GM19239 (cell line): ENCODE results near the gene TMEM131.
A peak's percentile ranks its signal among the peaks of the same experiment; 100 is the strongest.
"Not testable (repeated sequence)": the region's sequence is repeated elsewhere in the genome, so short reads cannot be mapped to it uniquely, and the experiment has no call there.

ENCODE experiments used
- DNase-seq: peaks from one replicate; pipeline ENCODE4 v3.0.0; 2011; ENCODE audit warnings: low spot score; ENCODE audit not compliant: insufficient read length
- FAIRE-seq: peaks from 2 replicates; lab custom pipeline; 2011; peaks lifted over from hg19 to GRCh38; lab: Jason Lieb, UNC

Gene TMEM131

GRCh38 chr2:97918818-97919217, 76.9 kb downstream of the TMEM131 start:
- FAIRE-seq, result no peak
- DNase-seq, result no peak

- FAIRE-seq, DNase-seq: not testable (repeated sequence)
Observed at GRCh38 chr2:97917668-97918067, 78.1 kb downstream of the TMEM131 start.

DNA sequence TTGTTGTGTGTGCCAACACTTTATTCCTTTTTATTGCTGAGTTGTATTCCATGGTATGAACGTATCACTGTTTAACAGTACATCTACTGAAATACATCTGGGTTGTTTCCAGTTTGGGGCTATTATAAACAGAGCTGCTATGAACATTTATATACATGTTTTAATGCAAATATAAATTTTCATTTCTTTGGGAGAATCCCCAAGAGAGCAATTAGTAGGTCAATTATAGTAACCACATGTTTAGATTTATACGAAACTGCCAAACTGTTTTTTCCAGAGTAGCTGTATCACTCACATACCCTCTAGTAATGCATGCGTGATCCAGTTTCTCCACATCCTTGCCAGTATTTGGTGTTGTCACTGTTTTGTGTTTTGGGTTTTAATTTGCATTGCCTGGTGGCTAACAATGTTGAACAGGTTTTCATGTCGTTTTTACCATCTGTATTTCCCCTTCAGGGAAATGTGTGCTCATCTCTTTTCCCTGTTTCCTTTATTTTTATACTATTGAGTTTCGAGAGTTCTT, 81.0 kb downstream of the TMEM131 start:
- no peak for FAIRE-seq

GRCh38 chr2:97913846-97914245, 81.9 kb downstream of the TMEM131 start:
- DNase-seq (no peak), FAIRE-seq (no peak)

More for the DNA sequence above, 81.0 kb downstream of the TMEM131 start:
- no peak for DNase-seq

DNA sequence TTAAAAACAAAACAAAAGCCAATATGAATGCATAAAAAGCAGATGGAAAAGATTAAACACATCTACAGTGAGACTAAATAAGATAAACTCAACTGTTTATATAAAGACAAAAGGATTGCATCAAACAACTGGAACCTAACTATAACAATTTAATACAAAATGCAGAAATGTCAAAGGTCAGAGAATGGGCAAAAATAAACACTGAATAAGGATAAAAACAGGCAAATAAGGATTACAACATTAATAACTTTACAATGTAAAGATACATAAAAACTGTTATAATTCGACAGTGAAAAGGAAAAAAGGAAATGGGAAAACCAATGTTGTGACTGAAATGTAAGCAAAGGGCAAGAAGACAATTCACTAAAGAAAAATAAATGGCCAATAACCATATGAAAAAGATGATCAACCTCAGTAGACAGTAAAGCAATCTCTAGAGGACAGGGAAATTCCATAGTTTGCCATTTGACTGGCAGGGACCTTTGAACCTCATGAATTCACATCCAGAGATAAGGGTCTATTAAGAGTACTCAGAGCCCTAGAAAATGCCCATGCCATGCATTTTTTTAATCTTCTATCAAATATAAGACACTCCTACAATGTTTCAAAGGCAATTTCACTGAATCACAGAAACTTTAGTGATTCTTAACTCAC, 83.7 kb downstream of the TMEM131 start:
- FAIRE-seq (peak; percentile 62), DNase-seq (no peak)

DNA sequence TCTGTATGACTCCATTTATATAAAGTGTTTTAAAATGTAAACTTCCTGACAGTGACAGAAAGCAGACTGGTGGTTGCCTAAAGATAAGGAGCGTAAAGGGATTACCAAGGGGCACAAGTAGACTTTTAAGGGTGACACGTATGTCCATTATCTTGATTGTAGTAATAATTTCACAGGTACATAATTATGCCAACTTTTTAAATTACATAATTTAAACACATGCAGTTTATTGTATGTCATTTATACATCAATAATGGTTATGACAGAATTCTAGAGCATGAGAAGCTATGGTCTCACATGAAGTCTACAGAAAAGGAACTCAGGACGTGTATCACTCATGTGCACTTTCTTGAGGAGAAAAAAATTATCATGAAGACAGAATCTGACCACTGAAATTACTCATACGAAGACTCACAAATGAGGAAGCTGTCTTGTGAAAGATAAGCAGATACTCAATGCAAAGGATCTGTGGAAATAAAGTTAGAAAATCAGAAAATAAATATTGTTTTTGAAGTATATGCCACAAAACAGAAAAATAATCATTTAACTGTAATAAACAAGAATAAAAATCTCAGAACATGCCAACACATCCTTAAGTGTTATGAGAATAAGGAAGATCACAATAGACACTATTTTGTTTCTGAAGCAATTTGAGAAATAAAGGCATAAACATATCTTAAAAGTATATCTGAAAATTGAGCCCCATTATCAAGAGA, 84.4 kb downstream of the TMEM131 start:
- peak; percentile 77 for FAIRE-seq

GRCh38 chr2:97910403-97911205, 85.1 kb downstream of the TMEM131 start:
- DNase-seq (no peak), FAIRE-seq (no peak)

More for the DNA sequence above, 84.4 kb downstream of the TMEM131 start:
- no peak for DNase-seq

GRCh38 chr2:97908208-97908676, 87.5 kb downstream of the TMEM131 start:
- DNase-seq (no peak), FAIRE-seq (no peak)

- FAIRE-seq (peak; percentile 78), DNase-seq (no peak)
Observed at GRCh38 chr2:97907369-97908100, 88.2 kb downstream of the TMEM131 start.

DNA sequence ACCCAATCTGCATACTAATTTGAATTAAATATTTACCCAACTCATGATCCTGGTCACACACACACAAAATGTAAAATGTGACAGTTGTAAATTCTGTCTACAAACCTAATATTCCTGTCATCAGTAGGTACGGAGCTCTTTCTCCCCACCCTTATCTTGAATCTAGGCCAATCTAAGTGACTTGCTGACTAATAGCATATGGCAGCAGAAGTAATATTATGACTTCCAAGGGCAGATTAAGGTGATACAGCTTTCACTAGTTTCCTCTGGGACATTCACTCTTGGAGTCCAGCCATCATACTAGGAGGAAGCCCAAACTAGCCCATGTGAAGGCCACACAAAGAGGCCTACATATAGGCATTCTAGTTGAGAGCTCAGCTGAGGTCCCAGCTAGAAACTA, 89.4 kb downstream of the TMEM131 start:
- FAIRE-seq, result no peak

GRCh38 chr2:97905294-97905693, 90.5 kb downstream of the TMEM131 start:
- FAIRE-seq (no peak), DNase-seq (no peak)

More for the DNA sequence above, 89.4 kb downstream of the TMEM131 start:
- no peak for DNase-seq

DNA sequence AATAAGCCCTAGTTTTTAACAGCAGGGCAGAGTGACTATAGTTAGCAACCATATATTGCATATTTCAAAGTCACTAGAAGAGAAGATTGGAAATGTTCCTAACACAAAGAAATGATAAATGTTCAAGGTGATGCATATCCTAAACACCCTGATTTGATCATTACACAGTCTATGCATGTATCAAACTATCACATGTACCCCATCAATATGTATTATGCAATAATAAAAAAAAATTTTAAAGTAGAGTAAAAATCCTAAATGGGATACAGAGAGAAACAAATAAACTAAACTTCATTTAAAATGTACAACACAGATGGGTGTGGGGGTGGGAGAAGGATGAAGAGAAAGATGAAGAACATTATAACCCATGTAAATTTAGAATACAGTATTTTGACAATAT, 93.9 kb downstream of the TMEM131 start:
- DNase-seq (no peak), FAIRE-seq (peak; percentile 11)

DNA sequence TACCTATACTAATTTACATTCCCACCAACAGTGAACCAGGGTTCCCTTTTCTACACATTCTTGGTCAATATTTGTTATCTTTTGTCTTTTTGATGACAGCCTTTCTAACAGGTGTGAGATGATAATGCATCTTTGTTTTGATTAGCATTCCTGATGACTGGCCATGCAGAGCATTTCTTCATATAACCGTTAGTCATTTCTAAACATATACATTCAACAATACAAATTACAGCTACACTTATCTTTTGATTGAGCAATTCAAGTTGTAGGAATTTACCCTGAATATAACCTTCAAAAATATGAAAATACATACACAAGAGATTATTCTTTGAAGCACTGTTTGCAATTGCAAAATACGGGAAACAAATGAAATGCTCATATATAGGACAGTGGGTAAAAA, 94.9 kb downstream of the TMEM131 start:
- DNase-seq (no peak), FAIRE-seq (no peak)

- not testable (repeated sequence) for DNase-seq, FAIRE-seq
Observed at GRCh38 chr2:97893042-97893441, 102.7 kb downstream of the TMEM131 start.

GRCh38 chr2:97891611-97892010, 104.1 kb downstream of the TMEM131 start:
- DNase-seq, result no peak
- no peak for FAIRE-seq

- no peak for DNase-seq
- FAIRE-seq, result peak; percentile 18
Observed at GRCh38 chr2:97889156-97889555, 106.6 kb downstream of the TMEM131 start.

- FAIRE-seq, result peak; percentile 66
- no peak for DNase-seq
Observed at GRCh38 chr2:97885841-97886240, 109.9 kb downstream of the TMEM131 start.

- DNase-seq (no peak), FAIRE-seq (no peak)
Observed at GRCh38 chr2:97880334-97880733, 115.4 kb downstream of the TMEM131 start.

DNA sequence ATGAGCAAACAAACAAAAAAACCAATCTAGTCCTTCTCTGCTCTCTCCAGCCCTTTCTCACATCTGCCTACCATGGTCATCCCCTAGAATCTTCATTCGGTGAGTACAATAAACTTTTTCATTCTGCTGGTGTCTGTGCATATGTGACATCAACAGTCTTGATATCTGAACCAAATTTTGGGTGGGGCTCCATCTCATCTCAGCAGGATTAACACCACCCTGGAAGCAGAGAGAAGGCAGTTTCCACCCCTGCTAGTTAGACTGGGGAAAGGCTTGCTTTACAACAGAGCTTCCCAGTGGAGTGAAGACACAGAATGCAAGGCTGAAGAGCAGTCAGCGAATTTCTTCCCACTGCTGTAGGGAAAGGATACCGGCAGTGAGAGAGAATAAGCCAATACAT, 116.9 kb downstream of the TMEM131 start:
- FAIRE-seq (no peak), DNase-seq (no peak)

GRCh38 chr2:97878317-97878716, 117.4 kb downstream of the TMEM131 start:
- DNase-seq, FAIRE-seq: not testable (repeated sequence)
